Thyroid gland (tissue), 4 donors: ENCODE data around the gene B3GALT6.

Experiments
- CTCF ChIP-seq, 6 experiments: fragments of 200-600 bp in 3 of 6; fragments of 450-650 bp in 3 of 6; sonication (generic) in 3 of 6; IDR thresholded peaks; one replicate each; pipeline ENCODE4 v1.5.1; 2016 to 2019; ENCODE audit warnings: antibody characterized with exemption in 6 of 6, mild to moderate bottlenecking in 2 of 6, inconsistent platforms in 1 of 6, moderate library complexity in 1 of 6
- POLR2A ChIP-seq, 2 donors: fragments of 450-650 bp; IDR thresholded peaks; one replicate each; pipeline ENCODE4 v1.6.1; 2017; ENCODE audit warnings: antibody characterized with exemption in 2 of 2, mild to moderate bottlenecking in 2 of 2, moderate library complexity in 1 of 2

DNA sequence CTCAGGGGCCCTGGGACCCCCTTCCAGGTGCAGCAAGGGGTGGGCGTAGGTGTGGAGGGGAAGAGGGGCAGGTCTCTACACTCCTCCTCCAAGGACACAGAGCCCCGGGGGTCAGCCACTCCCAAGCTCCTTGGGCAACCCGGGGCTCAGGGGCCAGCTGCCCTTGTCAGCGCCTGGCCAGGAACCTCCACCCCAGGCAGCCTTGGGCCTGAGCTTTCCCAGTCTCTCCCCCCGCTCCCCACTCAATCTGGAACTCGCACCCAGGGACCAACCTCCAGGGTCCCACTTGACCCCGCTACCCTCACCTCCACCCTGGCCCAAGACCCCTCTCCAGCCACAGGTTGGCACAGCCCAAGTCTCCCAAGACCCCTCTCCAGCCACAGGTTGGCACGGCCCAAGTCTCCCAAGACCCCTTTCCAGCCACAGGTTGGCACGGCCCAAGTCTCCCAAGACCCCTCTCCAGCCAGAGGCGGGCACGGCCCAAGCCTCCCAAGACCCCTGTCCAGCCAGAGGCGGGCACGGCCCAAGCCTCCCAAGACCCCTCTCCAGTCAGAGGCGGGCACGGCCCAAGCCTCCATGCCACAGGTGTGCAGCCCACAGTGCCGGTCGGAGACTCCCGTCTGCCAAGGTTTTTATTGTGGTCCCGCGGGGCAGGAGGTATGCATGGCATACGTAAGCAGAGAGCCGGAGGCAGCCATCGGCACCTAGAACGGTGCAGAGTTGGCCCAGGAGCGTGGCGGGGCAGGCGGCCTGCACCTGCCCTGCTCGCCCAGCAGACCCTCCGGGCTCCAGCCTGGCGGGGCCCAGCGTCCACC is 21.1 kb upstream of the B3GALT6 start:
- TF ChIP-seq CTCF (IDR thresholded peaks at IDR 0.05) (no peak), POLR2A (IDR thresholded peaks at IDR 0.05) (no peak)
